Caki2 (cell line): Measurements from ENCODE around the gene MYRFL. TPM values are rescaled to one million over a fixed set of nuclear protein-coding genes. Genes with fewer than 3 reads are reported as not detected.
"Not testable (repeated sequence)": the region's sequence is repeated elsewhere in the genome, so short reads cannot be mapped to it uniquely, and the experiment has no call there.

Experiments used
- DNase-seq: peaks from one replicate; pipeline ENCODE4 v3.0.0-alpha.2; 2015; ENCODE audit warnings: low read depth
- in situ Hi-C: cut with HindIII; loops from 2 replicates; pipeline ENCODE4 v1.10.0; 2016; ENCODE audit warnings: low sequenced_read_pairs, low pct_unique_long_range_greater_than_20kb, mixed read lengths
- total RNA-seq: library from RNA; depleted of rRNA; stranded (reverse); fragments of >200 nt; shearing (Covaris generic); gene quantifications from 2 replicates; pipeline ENCODE4 v1.2.3, GENCODE V29; 2014; ENCODE audit warnings: low replicate concordance; rRNA removed

Gene MYRFL
- not detected in 2 replicates for total RNA-seq

GRCh38 chr12:69824966-69825560 lies at the start of gene MYRFL:
Gene MYRFL (plus strand): TSS chr12:69825227. CDS start chr12:69825518, 291 bp downstream.
- in situ Hi-C loops = no loop called here
- no peak for DNase-seq

GRCh38 chr12:69779928-69780327 lies 45.1 kb upstream of the MYRFL start:
- no peak for DNase-seq
- in situ Hi-C loops = no loop called here

DNA sequence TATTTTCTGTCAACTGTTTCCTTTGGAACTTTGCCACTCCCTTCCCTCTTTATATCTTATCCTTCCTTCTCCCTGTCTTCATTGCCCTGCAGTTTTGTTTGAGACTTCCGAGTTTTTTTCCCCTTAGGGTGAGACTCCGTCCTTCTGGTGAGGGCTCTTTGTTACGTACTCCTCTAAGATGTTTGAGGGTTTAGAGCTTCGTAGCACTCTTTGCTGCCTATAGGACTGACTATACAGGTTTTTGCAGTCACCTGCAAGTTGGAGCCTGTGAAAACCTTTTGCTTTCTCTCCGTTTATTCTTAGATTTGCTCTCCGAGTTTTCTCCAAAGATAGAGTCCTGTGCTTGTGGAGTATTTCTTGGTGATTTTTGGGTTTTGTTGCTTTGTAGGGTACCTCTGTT lies 41.7 kb upstream of the MYRFL start:
- DNase-seq = no peak
- in situ Hi-C loops = no loop called here

GRCh38 chr12:69789351-69789750 lies 35.7 kb upstream of the MYRFL start:
- in situ Hi-C loops = no loop called here
- DNase-seq = no peak

DNA sequence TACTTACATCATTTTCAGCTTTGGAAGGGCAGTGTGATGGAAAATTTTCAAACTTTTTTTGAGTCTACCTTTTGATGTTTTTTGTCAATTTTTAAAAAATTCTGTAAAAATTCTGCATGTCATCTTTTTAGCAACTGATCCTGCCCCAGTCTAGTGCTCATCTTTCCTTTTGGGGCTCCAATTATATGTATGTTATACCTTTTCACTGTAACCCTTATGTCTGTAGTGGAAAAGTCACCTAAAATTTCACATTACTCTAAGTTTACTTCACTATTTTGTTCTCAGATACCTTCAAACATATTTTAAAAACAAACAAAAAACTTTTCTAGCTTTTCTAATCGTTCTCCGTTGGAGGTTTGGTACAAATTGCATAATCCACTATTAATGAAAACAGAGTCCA lies 32.5 kb upstream of the MYRFL start:
- in situ Hi-C loops = no loop called here
- DNase-seq = no peak

DNA sequence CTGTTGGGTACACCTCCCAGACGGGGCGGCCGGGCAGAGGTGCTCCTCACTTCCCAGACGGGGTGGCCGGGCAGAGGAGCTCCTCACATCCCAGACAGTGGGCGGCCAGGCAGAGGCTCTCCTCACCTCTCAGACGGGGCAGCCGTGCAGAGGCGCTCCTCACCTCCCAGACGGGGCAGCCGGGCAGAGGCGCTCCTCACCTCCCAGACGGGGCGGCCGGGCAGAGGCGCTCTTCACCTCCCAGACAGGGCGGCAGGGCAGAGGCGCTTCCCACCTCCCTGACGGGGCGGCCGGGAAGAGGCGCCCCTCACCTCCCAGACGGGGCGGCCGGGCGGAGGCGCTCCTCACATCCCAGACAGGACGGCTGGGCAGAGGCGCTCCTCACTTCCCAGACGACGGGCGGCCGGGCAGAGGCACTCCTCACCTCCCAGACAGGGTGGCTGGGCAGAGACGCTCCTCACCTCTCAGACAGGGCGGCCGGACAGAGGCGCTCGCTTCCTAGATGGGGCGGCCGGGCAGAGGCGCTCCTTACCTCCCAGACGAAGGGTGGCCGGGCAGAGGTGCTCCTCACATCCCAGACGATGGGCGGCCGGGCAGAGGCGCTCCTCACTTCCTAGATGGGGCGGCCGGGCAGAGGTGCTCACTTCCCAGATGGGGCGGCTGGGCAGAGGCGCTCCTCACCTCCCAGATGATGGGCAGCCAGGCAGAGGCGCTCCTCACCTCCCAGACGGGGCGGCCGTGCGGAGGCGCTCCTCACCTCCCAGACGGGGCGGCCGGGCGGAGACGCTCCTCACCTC lies 17.7 kb upstream of the MYRFL start:
- in situ Hi-C loops, DNase-seq: not testable (repeated sequence)

DNA sequence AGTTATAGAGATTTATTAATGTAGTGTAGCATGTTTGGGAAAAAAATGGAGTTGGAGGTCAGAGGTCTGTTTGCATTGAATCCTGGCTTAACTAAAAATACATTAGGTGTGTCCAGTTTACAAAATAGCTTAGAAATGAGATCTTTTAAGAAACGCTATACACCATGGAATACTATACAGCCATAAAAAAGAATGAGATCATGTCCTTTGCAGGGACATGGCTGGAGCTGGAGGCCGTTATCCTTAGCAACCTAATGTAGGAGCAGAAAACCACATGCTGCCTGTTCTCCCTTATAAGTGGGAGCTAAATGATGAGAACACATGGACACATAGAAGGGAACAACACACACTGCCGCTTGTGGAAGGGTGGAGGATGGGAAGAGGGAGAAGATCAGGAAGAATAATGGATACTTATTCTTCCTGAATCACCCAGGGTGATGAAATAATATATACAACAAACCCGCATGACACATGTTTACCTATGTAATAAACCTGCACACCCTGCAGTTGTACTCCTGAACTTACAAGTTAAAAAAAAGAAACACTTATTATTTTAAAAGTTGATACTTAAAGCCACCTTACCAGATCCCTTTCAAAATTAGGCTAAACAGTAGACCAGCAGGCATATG lies 14.0 kb upstream of the MYRFL start:
- in situ Hi-C loops = no loop called here

DNA sequence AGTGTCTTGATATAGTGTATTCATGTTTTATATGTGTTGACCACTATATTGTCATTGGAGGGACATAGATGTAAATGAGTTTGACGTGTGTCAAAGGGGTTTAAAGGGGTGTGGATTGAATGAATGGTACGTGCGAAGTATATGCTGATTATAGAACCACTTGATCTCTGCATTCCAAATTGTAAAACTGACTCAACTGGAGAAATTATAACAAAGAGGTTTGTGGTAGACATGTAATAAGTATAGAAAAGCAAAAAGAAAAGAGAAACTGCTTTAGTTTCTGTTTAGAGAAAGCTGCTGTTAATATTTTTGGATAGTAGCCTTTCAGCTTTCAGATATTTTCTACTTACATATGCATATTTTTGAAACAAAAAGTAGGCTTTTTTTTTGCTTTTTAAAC lies 8.9 kb upstream of the MYRFL start:
- in situ Hi-C loops = no loop called here
- no peak for DNase-seq

More for the DNA sequence above, 14.0 kb upstream of the MYRFL start:
- no peak for DNase-seq

GRCh38 chr12:69821032-69821455 lies 4.0 kb upstream of the MYRFL start:
- in situ Hi-C loops = no loop called here
- DNase-seq = no peak

GRCh38 chr12:69821456-69822159 lies 3.4 kb upstream of the MYRFL start:
- peak; percentile 28 for DNase-seq
- in situ Hi-C loops = no loop called here

GRCh38 chr12:69822201-69822860 lies 2.7 kb upstream of the MYRFL start:
- in situ Hi-C loops = no loop called here
- no peak for DNase-seq

GRCh38 chr12:69824028-69824427 lies 999 bp upstream of the MYRFL start:
- no peak for DNase-seq
- in situ Hi-C loops = no loop called here

DNA sequence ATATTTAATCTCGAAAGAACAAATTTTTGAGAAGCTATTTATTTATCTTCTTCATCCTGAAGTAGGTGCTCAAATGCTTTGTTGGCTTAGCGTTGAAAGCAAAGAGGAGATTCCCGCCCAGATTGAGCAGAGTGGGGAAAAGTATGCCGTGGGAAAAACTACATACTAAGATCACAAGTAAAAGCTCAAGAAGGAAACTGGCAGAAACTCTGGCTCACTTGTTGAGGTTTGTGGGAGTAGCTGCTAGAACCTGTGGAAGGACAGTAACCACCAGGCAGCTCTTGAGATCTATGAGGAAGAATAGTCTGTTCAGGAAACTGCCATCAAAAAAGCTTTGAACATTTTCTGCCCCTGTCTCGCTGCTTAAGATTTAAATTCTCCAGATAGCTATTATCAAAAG lies 3.9 kb downstream of the MYRFL start:
- no peak for DNase-seq
- in situ Hi-C loops = no loop called here

- in situ Hi-C loops = no loop called here
- DNase-seq = no peak
Observed at GRCh38 chr12:69833696-69834095, 8.7 kb downstream of the MYRFL start.

- no peak for DNase-seq
- in situ Hi-C loops = no loop called here
Observed at GRCh38 chr12:69834147-69834546, 9.1 kb downstream of the MYRFL start.

DNA sequence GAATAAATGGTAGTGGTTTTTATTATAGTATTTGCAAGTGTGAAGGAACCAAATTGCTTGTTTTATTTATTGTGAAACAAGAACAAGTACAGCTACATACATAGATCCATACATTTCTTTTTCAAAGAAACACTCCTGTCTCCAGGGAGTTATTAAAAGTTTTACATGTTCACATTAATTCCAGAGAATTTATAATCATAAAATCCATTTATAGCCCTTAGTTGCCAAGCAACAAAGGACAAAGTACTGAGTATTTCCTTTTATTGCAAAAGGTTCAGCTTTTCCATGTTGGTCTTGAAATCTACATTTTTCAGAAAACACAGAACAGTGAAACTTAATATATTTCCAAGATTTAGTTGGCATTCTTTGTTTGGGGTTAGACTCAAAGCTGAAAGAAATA lies 9.5 kb downstream of the MYRFL start:
- in situ Hi-C loops = no loop called here
- no peak for DNase-seq

- in situ Hi-C loops = no loop called here
- DNase-seq = no peak
Observed at GRCh38 chr12:69835081-69835480, 10.1 kb downstream of the MYRFL start.

DNA sequence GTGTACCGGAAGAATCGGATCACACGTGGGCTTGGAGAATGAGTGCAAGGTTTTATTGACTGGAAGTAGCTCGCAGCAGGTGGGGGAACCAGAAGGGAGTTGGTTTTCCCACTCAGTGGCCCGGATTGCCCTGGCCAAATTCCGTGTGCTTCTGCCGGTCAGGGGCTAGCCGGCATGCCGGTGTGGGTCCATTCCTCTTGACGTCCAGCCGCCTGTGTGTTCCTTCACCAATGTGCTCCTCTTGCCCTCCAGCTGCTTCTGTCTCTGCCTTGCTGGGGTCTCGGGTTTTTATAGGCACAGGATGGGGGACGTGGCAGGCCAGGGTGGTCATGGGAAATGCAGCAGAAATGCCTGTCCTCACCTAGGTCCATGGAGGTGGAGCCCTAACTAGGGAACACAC lies 11.0 kb downstream of the MYRFL start:
- in situ Hi-C loops = no loop called here
- no peak for DNase-seq
